H1 (cell line): ENCODE data around the gene NETO2. TPM values are rescaled to one million over a fixed set of nuclear protein-coding genes. Genes with fewer than 3 reads are reported as not detected.

Experiments used
- KDM1A ChIP-seq: fragments of 200-600, 300-600 bp; sonication (generic); IDR thresholded peaks from 2 replicates; pipeline ENCODE4 v1.7.1; 2016; ENCODE audit warnings: mild to moderate bottlenecking, low read length, borderline replicate concordance
- KDM4A ChIP-seq: IDR thresholded peaks from one replicate; pipeline ENCODE4 v1.7.1; 2012; ENCODE audit warnings: low read depth, mild to moderate bottlenecking, moderate library complexity, low read length, inconsistent platforms; ENCODE audit not compliant: severe bottlenecking
- TAF1 ChIP-seq: IDR thresholded peaks from 2 replicates; pipeline ENCODE4 v1.6.1; 2011; ENCODE audit warnings: mild to moderate bottlenecking, low read depth, low read length
- TEAD4 ChIP-seq: IDR thresholded peaks from 2 replicates; pipeline ENCODE4 v1.6.1; 2012; ENCODE audit warnings: low read depth, low read length, inconsistent platforms, mixed read lengths
- YY1 ChIP-seq: IDR thresholded peaks from 2 replicates; pipeline ENCODE4 v1.6.1; 2011; ENCODE audit warnings: low read depth, mild to moderate bottlenecking, low read length
- polyA plus RNA-seq, 7 experiments: library from polyadenylated mRNA; depleted of rRNA in 3 of 7; stranded (reverse) in 5 of 7; unstranded in 2 of 7; fragments of >200 nt in 5 of 7; fragments of 200-250 nt in 2 of 7; gene quantifications; 1 replicate in 5 of 7; 2 replicates in 1 of 7; 4 replicates in 1 of 7; pipeline versions ENCODE4 v1.2.1 to v1.2.3, GENCODE V29; 2011 to 2013; ENCODE audit warnings: missing spikeins in 2 of 7, mixed read lengths in 2 of 7
- total RNA-seq: library from RNA; stranded (reverse); fragmentation: NEBNext Ultra II Directional; extraction: Animal tissue kit (Norgen Biotek cat#: 25700); gene quantifications from 2 replicates; pipeline ENCODE4 v1.2.1, GENCODE V29; 2021
- TF ChIP-seq, protein P1 (sequence below): IDR thresholded peaks from 2 replicates; pipeline ENCODE4 v1.6.1; 2012; ENCODE audit warnings: inconsistent platforms

NETO2 gene
- total and polyA plus RNA-seq, 2 of the 8 experiments (the other 6 are each of a cell fraction or from before 2014, with no cell fraction given) = 9.4 to 12.5 TPM

DNA sequence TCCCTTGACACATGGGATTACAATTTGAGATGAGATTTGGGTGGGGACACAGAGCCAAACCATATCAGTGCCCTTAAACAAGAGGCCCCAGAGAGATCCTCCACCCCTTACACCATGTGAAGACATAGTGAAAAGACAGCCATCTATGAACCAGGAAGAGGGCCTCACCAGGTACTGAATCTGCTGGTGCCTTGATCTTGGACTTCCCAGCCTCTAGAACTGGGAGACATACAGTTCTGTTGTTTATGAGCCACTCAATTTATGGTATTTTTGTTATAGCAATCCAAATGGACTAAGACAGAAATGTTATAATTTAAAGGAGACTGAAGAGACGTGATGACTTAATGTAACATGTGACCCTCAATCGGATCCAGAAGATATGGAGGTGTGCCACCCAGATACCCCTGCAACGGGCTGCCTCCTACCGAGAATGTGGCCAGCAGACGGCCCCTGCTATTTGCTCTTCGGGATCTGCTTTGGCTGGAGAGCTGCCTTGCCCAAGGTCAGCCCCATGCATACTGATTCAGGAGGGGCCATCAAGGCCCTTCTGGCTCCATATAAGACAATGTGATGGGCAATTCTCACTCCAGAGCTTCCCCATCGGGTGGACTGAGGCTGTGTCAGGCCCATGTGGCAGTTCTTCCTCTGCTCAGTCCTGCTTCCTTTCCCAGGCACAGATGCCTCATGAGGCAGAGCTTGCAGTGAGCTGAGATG, 80.6 kb downstream of the NETO2 start (continued):
- TF ChIP-seq, protein P1, sequence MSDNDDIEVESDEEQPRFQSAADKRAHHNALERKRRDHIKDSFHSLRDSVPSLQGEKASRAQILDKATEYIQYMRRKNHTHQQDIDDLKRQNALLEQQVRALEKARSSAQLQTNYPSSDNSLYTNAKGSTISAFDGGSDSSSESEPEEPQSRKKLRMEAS = no peak
- TF ChIP-seq KDM4A = no peak
- TF ChIP-seq KDM1A = no peak
- no peak for TF ChIP-seq YY1
- no peak for TF ChIP-seq TEAD4
- no peak for TF ChIP-seq TAF1
